ENCODE measurements around the gene MSX1. TPM values are rescaled to one million over a fixed set of nuclear protein-coding genes. Genes with fewer than 3 reads are reported as not detected.

Gene MSX1
- total RNA-seq, 1 experiment from 2014 or later: 4.7 TPM

- intact Hi-C loops (cut with micrococcal nuclease; ENCODE audit: unreplicated experiment): no loop called here
- H3K9me3 ChIP-seq (ENCODE audit: low read depth, low read length, poor library complexity, severe bottlenecking): no peaks in the 10 kb centered on the region
- POLR2A ChIA-PET (ENCODE audit: low non-redundant PET): no interaction called here
- no peak overlapping the region for H3K27ac ChIP-seq (ENCODE audit: low read depth, low read length, poor library complexity, severe bottlenecking)
- no TSS peak for BruUV-seq (replicated peaks)
- H3K36me3 ChIP-seq (ENCODE audit: insufficient read depth, low read length, poor library complexity, severe bottlenecking): no peaks in the 10 kb centered on the region
- no peaks in the 10 kb centered on the region for H3K4me1 ChIP-seq (ENCODE audit: insufficient read depth, low read length, poor library complexity, severe bottlenecking)
- no peak for TF ChIP-seq EZH2 (IDR thresholded peaks at IDR 0.05; ENCODE audit: borderline replicate concordance, low read depth, low read length, poor library complexity, severe bottlenecking)
- TF ChIP-seq, protein P1, sequence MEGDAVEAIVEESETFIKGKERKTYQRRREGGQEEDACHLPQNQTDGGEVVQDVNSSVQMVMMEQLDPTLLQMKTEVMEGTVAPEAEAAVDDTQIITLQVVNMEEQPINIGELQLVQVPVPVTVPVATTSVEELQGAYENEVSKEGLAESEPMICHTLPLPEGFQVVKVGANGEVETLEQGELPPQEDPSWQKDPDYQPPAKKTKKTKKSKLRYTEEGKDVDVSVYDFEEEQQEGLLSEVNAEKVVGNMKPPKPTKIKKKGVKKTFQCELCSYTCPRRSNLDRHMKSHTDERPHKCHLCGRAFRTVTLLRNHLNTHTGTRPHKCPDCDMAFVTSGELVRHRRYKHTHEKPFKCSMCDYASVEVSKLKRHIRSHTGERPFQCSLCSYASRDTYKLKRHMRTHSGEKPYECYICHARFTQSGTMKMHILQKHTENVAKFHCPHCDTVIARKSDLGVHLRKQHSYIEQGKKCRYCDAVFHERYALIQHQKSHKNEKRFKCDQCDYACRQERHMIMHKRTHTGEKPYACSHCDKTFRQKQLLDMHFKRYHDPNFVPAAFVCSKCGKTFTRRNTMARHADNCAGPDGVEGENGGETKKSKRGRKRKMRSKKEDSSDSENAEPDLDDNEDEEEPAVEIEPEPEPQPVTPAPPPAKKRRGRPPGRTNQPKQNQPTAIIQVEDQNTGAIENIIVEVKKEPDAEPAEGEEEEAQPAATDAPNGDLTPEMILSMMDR (conservative IDR thresholded peaks at IDR 0.05; ENCODE audit: low read depth, low read length): peak; percentile 53
- H3K27me3 ChIP-seq (replicated peaks; ENCODE audit: insufficient read depth, low read depth, low read length, poor library complexity): peaks cover 25% of the 10 kb centered on the region
- peak; percentile 37 for DNase-seq (ENCODE audit: low spot score)
- H3K4me3 ChIP-seq (ENCODE audit: low read depth, low read length, poor library complexity, severe bottlenecking): no peak overlapping the region
- CTCF ChIA-PET: interaction anchor here (0.7 kb wide), 1 partner anchor 889 kb away, joined by 8 read pairs; no protein-coding TSS in a partner anchor
Observed at GRCh38 chr4:4901877-4902276, 42.4 kb downstream of the MSX1 start.

DNA sequence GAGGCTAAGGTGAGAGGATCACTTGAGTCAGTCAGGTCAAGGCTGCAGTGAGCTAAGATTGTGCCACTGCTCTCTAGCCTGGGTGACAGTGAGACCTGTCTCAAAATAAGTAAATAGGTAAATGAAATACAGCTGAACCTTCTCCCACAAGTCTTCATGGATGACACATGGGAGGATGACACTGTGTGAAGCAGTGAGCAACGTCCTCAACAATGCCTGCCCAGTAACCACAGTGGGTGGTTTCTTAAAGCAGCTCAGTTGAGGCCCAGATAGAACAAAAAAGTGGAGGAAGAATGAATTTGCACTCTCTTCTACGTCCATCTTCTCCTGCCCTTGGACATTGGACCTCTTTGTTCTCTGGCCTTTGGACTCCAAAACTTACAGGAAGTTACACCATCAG, 52.7 kb downstream of the MSX1 start:
- Histone ChIP-seq H3K4me3 (ENCODE audit: low read depth, low read length, poor library complexity, severe bottlenecking) (no peak overlapping the region), H3K9me3 (ENCODE audit: low read depth, low read length, poor library complexity, severe bottlenecking) (no peaks in the 10 kb centered on the region), H3K4me1 (ENCODE audit: insufficient read depth, low read length, poor library complexity, severe bottlenecking) (no peaks in the 10 kb centered on the region), H3K27me3 (replicated peaks; ENCODE audit: insufficient read depth, low read depth, low read length, poor library complexity) (peaks cover 22% of the 10 kb centered on the region), H3K36me3 (ENCODE audit: insufficient read depth, low read length, poor library complexity, severe bottlenecking) (no peaks in the 10 kb centered on the region), H3K27ac (ENCODE audit: low read depth, low read length, poor library complexity, severe bottlenecking) (no peak overlapping the region)
- POLR2A ChIA-PET (ENCODE audit: low non-redundant PET): no interaction called here
- intact Hi-C loops (cut with micrococcal nuclease; ENCODE audit: unreplicated experiment): no loop called here
- CTCF ChIA-PET: no interaction called here
- DNase-seq (ENCODE audit: low spot score): no peak
- BruUV-seq (replicated peaks): no TSS peak
- TF ChIP-seq, protein P1 (conservative IDR thresholded peaks at IDR 0.05; ENCODE audit: low read depth, low read length): no peak
- no peak for TF ChIP-seq EZH2 (IDR thresholded peaks at IDR 0.05; ENCODE audit: borderline replicate concordance, low read depth, low read length, poor library complexity, severe bottlenecking)

GRCh38 chr4:4913147-4913561, 53.7 kb downstream of the MSX1 start:
- Histone ChIP-seq H3K36me3 (ENCODE audit: insufficient read depth, low read length, poor library complexity, severe bottlenecking) (no peaks in the 10 kb centered on the region), H3K27me3 (replicated peaks; ENCODE audit: insufficient read depth, low read depth, low read length, poor library complexity) (peaks cover 12% of the 10 kb centered on the region), H3K4me1 (ENCODE audit: insufficient read depth, low read length, poor library complexity, severe bottlenecking) (no peaks in the 10 kb centered on the region), H3K4me3 (ENCODE audit: low read depth, low read length, poor library complexity, severe bottlenecking) (no peak overlapping the region), H3K27ac (ENCODE audit: low read depth, low read length, poor library complexity, severe bottlenecking) (no peak overlapping the region), H3K9me3 (ENCODE audit: low read depth, low read length, poor library complexity, severe bottlenecking) (no peaks in the 10 kb centered on the region)
- ChIA-PET CTCF (no interaction called here), POLR2A (ENCODE audit: low non-redundant PET) (no interaction called here)
- no TSS peak for BruUV-seq (replicated peaks)
- DNase-seq (ENCODE audit: low spot score): no peak
- TF ChIP-seq EZH2 (IDR thresholded peaks at IDR 0.05; ENCODE audit: borderline replicate concordance, low read depth, low read length, poor library complexity, severe bottlenecking): no peak
- TF ChIP-seq, protein P1 (conservative IDR thresholded peaks at IDR 0.05; ENCODE audit: low read depth, low read length): no peak
- intact Hi-C loops (cut with micrococcal nuclease; ENCODE audit: unreplicated experiment): no loop called here

Other genes starting within 250 kb of the MSX1 start
- 7.5 and 9.1 TPM in 2 replicates for gene CYTL1, start 159.8 kb downstream of the MSX1 start, total RNA-seq (2021)
- gene STK32B, start 191.8 kb downstream of the MSX1 start, total RNA-seq (2021): 14.2 and 15.1 TPM in 2 replicates